Stimulated activated naive CD4-positive, alpha-beta T cell (primary cell): Measurements from ENCODE around the gene NUP210L.

Experiments
- DNase-seq, 6 experiments: peaks; one replicate each; lab custom pipeline; 2025; lab: John Stamatoyannopoulos, UW

NUP210L gene

GRCh38 chr1:153944005-153944826 is 210.7 kb downstream of the NUP210L start:
- DNase-seq = no peak

- no peak for DNase-seq
Observed at GRCh38 chr1:153942766-153943549, 211.9 kb downstream of the NUP210L start.
